RWPE2 (cell line): Measurements from ENCODE around the gene EPHA6.

Source experiments
- ATAC-seq: fragments of 200-7000 bp; cut with Tn5 transposase; 3 replicates; pipeline ENCODE4 v1.9.1; 2021; ENCODE audit warnings: low read depth
- DNase-seq: peaks from one replicate; pipeline ENCODE4 v3.0.0-alpha.2; 2020; ENCODE audit warnings: low spot score
- H3K27ac ChIP-seq: fragments of 450-650 bp; 2 replicates; pipeline ENCODE4 v1.5.1; 2017; ENCODE audit warnings: mild to moderate bottlenecking; ENCODE audit not compliant: poor library complexity, severe bottlenecking
- H3K27me3 ChIP-seq: fragments of 250-450 bp; sonication (Bioruptor Pico); 2 replicates; pipeline ENCODE4 v1.5.1; 2021; ENCODE audit warnings: mild to moderate bottlenecking, moderate library complexity; ENCODE audit not compliant: insufficient read depth, poor library complexity, severe bottlenecking
- H3K36me3 ChIP-seq: fragments of 250-450 bp; sonication (Bioruptor Pico); 2 replicates; pipeline ENCODE4 v1.5.1; 2020; ENCODE audit warnings: low read depth, mild to moderate bottlenecking, moderate library complexity
- H3K4me1 ChIP-seq: fragments of 250-450 bp; sonication (Bioruptor Pico); 2 replicates; pipeline ENCODE4 v1.5.1; 2021; ENCODE audit warnings: mild to moderate bottlenecking, moderate library complexity; ENCODE audit not compliant: insufficient read depth, poor library complexity, severe bottlenecking
- H3K4me3 ChIP-seq: fragments of 250-450 bp; sonication (Bioruptor Pico); 2 replicates; pipeline ENCODE4 v1.5.1; 2021; ENCODE audit warnings: mild to moderate bottlenecking, moderate library complexity; ENCODE audit not compliant: severe bottlenecking
- H3K9me3 ChIP-seq: fragments of 250-450 bp; sonication (Bioruptor Pico); 2 replicates; pipeline ENCODE4 v1.5.1; 2021; ENCODE audit warnings: mild to moderate bottlenecking, moderate library complexity; ENCODE audit not compliant: severe bottlenecking
- CTCF ChIP-seq: fragments of 450-650 bp; IDR thresholded peaks from one replicate; pipeline ENCODE4 v1.5.1; 2017; ENCODE audit warnings: mild to moderate bottlenecking, moderate library complexity; ENCODE audit not compliant: poor library complexity, severe bottlenecking

EPHA6 gene

DNA sequence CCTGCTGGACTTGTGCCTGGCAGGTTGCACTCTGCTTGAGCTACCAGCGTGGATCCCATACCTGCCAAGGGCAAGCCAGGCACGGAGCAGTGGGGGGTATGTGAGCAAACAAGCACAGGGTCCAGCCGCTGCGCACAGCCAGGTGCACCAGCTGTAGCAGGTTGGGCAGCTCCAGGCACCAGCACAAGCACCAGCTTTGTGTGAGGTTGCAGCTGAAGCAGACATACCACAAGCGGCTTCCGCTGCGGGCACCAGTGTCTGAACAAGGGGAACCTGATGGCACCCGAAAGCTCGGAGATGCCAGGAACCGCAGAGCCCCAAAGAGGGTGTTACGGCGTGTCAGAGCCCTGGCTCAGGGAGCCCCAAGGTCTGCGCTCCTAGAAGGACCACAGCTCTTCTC lies 477.5 kb downstream of the EPHA6 start:
- DNase-seq (no peak), ATAC-seq (no peak)
- no peak overlapping the region for H3K4me3 ChIP-seq
- H3K27me3 ChIP-seq: no peaks in the 10 kb centered on the region
- TF ChIP-seq CTCF: no peak
- no peaks in the 10 kb centered on the region for H3K36me3 ChIP-seq
- no peak overlapping the region for H3K27ac ChIP-seq
- no peaks in the 10 kb centered on the region for H3K9me3 ChIP-seq
- no peaks in the 10 kb centered on the region for H3K4me1 ChIP-seq

DNA sequence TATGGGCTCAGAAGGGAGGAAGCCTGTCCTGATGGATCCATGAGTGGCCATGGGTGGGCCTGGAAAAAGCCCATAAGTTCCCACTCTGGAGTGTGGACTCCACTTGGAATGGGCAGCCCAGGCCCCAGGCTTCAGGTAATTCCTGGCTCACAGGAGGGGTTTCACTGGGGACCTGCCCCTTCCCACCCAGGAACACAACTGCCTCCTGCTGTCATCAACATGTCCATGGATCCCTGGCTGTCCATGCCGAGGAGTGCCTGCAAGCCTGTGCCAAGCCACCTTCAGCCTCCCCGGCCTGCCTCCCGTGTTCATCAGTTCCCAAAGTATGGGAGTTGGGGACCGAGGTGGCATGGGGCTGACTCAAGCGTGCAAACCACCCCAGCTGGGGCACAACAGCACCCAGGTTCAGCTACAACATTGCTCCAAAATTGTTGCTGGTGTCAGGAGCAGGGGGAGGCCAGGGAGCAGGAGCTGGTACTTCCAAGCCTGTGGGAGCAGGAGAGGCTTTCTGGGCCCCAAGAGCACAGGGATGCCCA lies 479.3 kb downstream of the EPHA6 start:
- H3K27me3 ChIP-seq: no peaks in the 10 kb centered on the region
- no peak for DNase-seq
- no peaks in the 10 kb centered on the region for H3K4me1 ChIP-seq
- H3K9me3 ChIP-seq: no peaks in the 10 kb centered on the region
- H3K4me3 ChIP-seq: no peak overlapping the region
- TF ChIP-seq CTCF: no peak
- ATAC-seq: no peak
- no peak overlapping the region for H3K27ac ChIP-seq
- H3K36me3 ChIP-seq: no peaks in the 10 kb centered on the region

- Histone ChIP-seq H3K4me3 (no peak overlapping the region), H3K36me3 (no peaks in the 10 kb centered on the region), H3K27ac (no peak overlapping the region), H3K9me3 (no peaks in the 10 kb centered on the region), H3K4me1 (no peaks in the 10 kb centered on the region), H3K27me3 (no peaks in the 10 kb centered on the region)
- no peak for TF ChIP-seq CTCF
- DNase-seq (no peak), ATAC-seq (no peak)
These were observed 482.6 kb downstream of the EPHA6 start for GRCh38 chr3:97297032-97297431.

DNA sequence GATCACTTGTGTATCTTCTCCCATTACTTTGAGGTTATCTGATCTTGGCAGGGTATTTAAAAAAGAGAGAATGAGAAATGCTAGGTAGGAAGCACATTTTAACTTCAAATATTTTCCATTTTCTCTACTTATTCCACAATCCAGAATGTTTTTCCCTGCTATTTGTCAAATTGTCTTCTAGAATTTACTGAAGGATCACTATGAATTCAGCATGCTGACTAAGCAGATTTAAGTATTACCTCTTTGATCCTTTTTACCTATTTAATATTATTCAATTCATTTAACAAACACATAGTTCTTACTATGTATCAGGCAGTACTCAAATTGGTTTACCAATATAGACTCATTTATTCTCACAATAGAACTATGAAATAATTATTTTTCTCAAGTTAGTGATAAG lies 486.7 kb downstream of the EPHA6 start:
- no peak for ATAC-seq
- TF ChIP-seq CTCF: no peak
- Histone ChIP-seq H3K4me3 (no peak overlapping the region), H3K27me3 (no peaks in the 10 kb centered on the region), H3K27ac (no peak overlapping the region), H3K4me1 (no peaks in the 10 kb centered on the region), H3K9me3 (no peaks in the 10 kb centered on the region), H3K36me3 (no peaks in the 10 kb centered on the region)
- no peak for DNase-seq

- Histone ChIP-seq H3K27ac (no peak overlapping the region), H3K27me3 (no peaks in the 10 kb centered on the region), H3K4me1 (no peaks in the 10 kb centered on the region), H3K36me3 (no peaks in the 10 kb centered on the region), H3K4me3 (no peak overlapping the region), H3K9me3 (no peaks in the 10 kb centered on the region)
- ATAC-seq (no peak), DNase-seq (no peak)
- TF ChIP-seq CTCF: no peak
These were observed 491.8 kb downstream of the EPHA6 start for GRCh38 chr3:97306226-97306625.
